GM21367 (cell line): ENCODE measurements around the gene PCGF5.
"Not testable (repeated sequence)": the region's sequence is repeated elsewhere in the genome, so short reads cannot be mapped to it uniquely, and the experiment has no call there.

ENCODE experiments used
- ATAC-seq: cut with Tn5 transposase; IDR thresholded peaks from one replicate; pipeline ENCODE4 v1.9.1; 2021; ENCODE audit not compliant: unreplicated experiment

The PCGF5 gene

GRCh38 chr10:91319336-91319735 is 98.9 kb downstream of the PCGF5 start:
- no peak for ATAC-seq

DNA sequence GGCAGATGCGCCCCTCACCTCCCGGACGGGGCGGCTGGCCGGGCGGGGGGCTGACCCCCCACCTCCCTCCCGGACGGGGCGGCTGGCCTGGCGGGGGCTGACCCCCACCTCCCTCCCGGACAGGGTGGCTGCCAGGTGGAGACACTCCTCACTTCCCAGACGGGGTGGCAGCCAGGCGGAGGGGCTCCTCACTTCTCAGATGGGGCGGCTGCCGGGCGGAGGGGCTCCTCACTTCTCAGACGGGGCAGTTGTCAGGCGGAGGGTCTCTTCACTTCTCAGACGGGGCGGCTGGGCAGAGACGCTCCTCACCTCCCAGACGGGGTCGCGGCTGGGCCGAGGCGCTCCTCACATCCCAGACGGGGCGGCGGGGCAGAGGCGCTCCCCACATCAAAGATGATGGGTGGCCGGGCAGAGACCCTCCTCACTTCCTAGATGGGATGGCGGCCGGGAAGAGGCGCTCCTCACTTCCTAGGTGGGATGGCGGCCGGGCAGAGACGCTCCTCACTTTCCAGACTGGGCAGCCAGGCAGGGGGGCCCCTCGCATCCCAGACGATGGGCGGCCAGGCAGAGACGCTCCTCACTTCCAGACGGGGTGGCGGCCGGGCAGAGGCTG is 102.9 kb downstream of the PCGF5 start:
- ATAC-seq: not testable (repeated sequence)

DNA sequence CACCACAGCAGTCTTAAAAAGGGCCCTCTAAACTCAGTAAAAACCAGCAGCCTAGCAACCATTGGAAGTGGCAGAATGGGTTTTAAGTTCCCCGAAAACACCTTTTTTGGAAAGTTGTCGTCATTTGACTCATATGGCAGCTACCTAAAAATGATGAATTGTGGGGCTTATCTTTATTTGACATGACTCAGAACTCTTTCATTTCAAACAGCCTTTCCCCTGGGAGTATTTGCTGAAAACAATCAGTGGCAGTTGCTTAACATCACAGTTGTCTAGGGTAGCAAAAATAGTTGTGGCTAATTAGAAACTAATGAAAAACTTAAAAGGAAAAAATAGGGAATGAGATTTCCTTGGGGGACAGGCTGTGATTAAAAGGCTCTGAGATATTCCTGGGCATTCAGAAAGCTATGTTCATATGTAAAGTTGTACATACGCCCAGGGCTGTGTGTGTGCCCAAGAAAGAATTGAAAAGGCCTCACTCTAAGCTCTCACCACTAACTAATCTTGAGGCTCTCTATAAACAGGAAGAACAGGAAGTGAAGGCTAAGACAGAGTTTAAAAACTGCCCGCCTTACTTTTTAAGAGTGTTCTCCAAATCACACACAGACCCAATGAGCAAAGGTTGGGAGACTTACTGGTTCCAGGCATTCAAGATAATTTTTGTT is 108.0 kb downstream of the PCGF5 start:
- no peak for ATAC-seq
